Stimulated activated CD4-positive, alpha-beta T cell treated with anti-CD3 and anti-CD28 coated beads, Interleukin-2, amount 100 ng/mL, for 48 hours (primary cell): Measurements from ENCODE around the gene ADARB2.

Source experiments
- DNase-seq, 2 donors: peaks; one replicate each; pipeline ENCODE4 v3.0.0-alpha.2; 2020

ADARB2 gene

GRCh38 chr10:1376384-1376945 lies 360.9 kb downstream of the ADARB2 start:
- DNase-seq, result no peak

GRCh38 chr10:1375346-1376170 lies 361.8 kb downstream of the ADARB2 start:
- DNase-seq, result no peak

GRCh38 chr10:1374511-1375345 lies 362.6 kb downstream of the ADARB2 start:
- no peak for DNase-seq

- DNase-seq, result no peak
These were observed 364.0 kb downstream of the ADARB2 start for GRCh38 chr10:1373287-1373686.

- DNase-seq, result no peak
These were observed 365.1 kb downstream of the ADARB2 start for GRCh38 chr10:1372212-1372611.

GRCh38 chr10:1370298-1370697 lies 367.0 kb downstream of the ADARB2 start:
- DNase-seq, result no peak

- DNase-seq, result no peak
These were observed 367.7 kb downstream of the ADARB2 start for GRCh38 chr10:1369665-1370064.

GRCh38 chr10:1369197-1369596 lies 368.1 kb downstream of the ADARB2 start:
- DNase-seq, result no peak

GRCh38 chr10:1368842-1369171 lies 368.5 kb downstream of the ADARB2 start:
- peak in 1 of 2 donors; percentile 42 for DNase-seq

GRCh38 chr10:1367938-1368841 lies 369.1 kb downstream of the ADARB2 start:
- no peak for DNase-seq

GRCh38 chr10:1366811-1367425 lies 370.4 kb downstream of the ADARB2 start:
- no peak for DNase-seq

- no peak for DNase-seq
These were observed 371.0 kb downstream of the ADARB2 start for GRCh38 chr10:1366322-1366691.

- no peak for DNase-seq
These were observed 371.6 kb downstream of the ADARB2 start for GRCh38 chr10:1365540-1366321.

- no peak for DNase-seq
These were observed 373.0 kb downstream of the ADARB2 start for GRCh38 chr10:1364151-1364910.

GRCh38 chr10:1363446-1364121 lies 373.7 kb downstream of the ADARB2 start:
- no peak for DNase-seq

- no peak for DNase-seq
These were observed 374.5 kb downstream of the ADARB2 start for GRCh38 chr10:1362589-1363445.

GRCh38 chr10:1361411-1362105 lies 375.8 kb downstream of the ADARB2 start:
- no peak for DNase-seq

GRCh38 chr10:1360558-1361164 lies 376.7 kb downstream of the ADARB2 start:
- DNase-seq, result no peak
